K562 (cell line): ENCODE results near the gene ADM2. TPM values are rescaled to one million over a fixed set of nuclear protein-coding genes. Genes with fewer than 3 reads are reported as not detected.

Source experiments
- NBN ChIP-seq: fragments of 450-650 bp; IDR thresholded peaks from 2 replicates; pipeline ENCODE4 v1.6.1; 2016; ENCODE audit warnings: low read depth, mild to moderate bottlenecking
- ZNF431 ChIP-seq: sonication (generic); formaldehyde crosslinking; IDR thresholded peaks from 2 replicates; pipeline ENCODE4 v1.8.0; 2022; ENCODE audit warnings: mild to moderate bottlenecking, missing genetic modification reagents
- ZNF592 ChIP-seq: fragments of 450-650 bp; IDR thresholded peaks from 2 replicates; pipeline ENCODE4 v1.6.1; 2017; ENCODE audit warnings: antibody characterized with exemption, mild to moderate bottlenecking
- polyA plus RNA-seq, 8 experiments: library from polyadenylated mRNA; depleted of rRNA in 4 of 8; stranded (reverse) in 5 of 8; unstranded in 3 of 8; fragments of >200 nt; fragmentation: Nextera tagmentation in 2 of 8; fragmentation: Illumina TruSeq in 1 of 8; extraction: Ambion mirVana in 2 of 8; extraction: Trizol in 1 of 8; gene quantifications; 2 replicates each; pipeline versions ENCODE4 v1.2.1 to v1.2.3, GENCODE V29; 2011 to 2014; ENCODE audit warnings: inconsistent platforms in 1 of 8, missing spikeins in 1 of 8
- total RNA-seq, 7 experiments: library from RNA; depleted of rRNA in 6 of 7; stranded (reverse); fragments of >200 nt in 6 of 7; fragmentation: Illumina TruSeq in 2 of 7; extraction: Trizol in 2 of 7; gene quantifications; 2 replicates each; pipeline versions ENCODE4 v1.2.1 to v1.2.3, GENCODE V29; 2011 to 2021; ENCODE audit warnings: low replicate concordance in 1 of 7

The ADM2 gene
- total and polyA plus RNA-seq, 9 of the 15 experiments (the other 6 are each of a cell fraction or from before 2014, with no cell fraction given), result 0.11 to 5.1 (median 0.38) TPM

- TF ChIP-seq ZNF592 (no peak), ZNF431 (CRISPR knock-in tag) (no peak), NBN (no peak)
These were observed 7.3 kb upstream of the ADM2 start (continued) for GRCh38 chr22:50473855-50474671.
